Measurements from ENCODE around the gene NRAP. TPM values are rescaled to one million over a fixed set of nuclear protein-coding genes. Genes with fewer than 3 reads are reported as not detected.

NRAP gene
- total RNA-seq (2022) (0.05 and 0.09 TPM in 2 replicates), Bru-seq, nascent RNA (percentile 3 among the genes with signal in this experiment), BruChase-seq, experiment 1, labeled RNA remaining after a 2-hour chase (percentile 1 among the genes with signal in this experiment), BruChase-seq, experiment 2, labeled RNA remaining after a 6-hour chase (percentile 3 among the genes with signal in this experiment)
- long read RNA-seq = 0 reads

GRCh38 chr10:113663908-113664307, at the start of gene NRAP:
Gene NRAP (minus strand): TSS chr10:113664041. CDS start chr10:113663882, 159 bp downstream.
- no peaks in the 10 kb centered on the region for H3K9me3 ChIP-seq
- H3K4me1 ChIP-seq = peaks cover 3% of the 10 kb centered on the region; the same call in 1 of the 2 replicates
- no peaks in the 10 kb centered on the region for H3K27me3 Mint-ChIP-seq (ENCODE audit: insufficient read depth, unreplicated experiment)
- no peak for TF ChIP-seq CTCF (IDR thresholded peaks at IDR 0.05; ENCODE audit: insufficient read depth in 1 of 2, low read depth in 1 of 2, low read length in 1 of 2, severe bottlenecking in 1 of 2, unreplicated experiment in 1 of 2)
- intact Hi-C loops (cut with micrococcal nuclease; ENCODE audit: unreplicated experiment) = no loop called here
- no peak within 1 kb of the TSS for H3K4me3 ChIP-seq (ENCODE audit: low read depth, low read length)
- H3K4me3 Mint-ChIP-seq (ENCODE audit: unreplicated experiment) = no peak within 1 kb of the TSS
- ChIA-PET POLR2A (no interaction called here), CTCF (no interaction called here)
- no peaks in the 10 kb centered on the region for H3K36me3 ChIP-seq (ENCODE audit: control insufficient read depth, insufficient read depth, low read length)
- BruUV-seq (replicated peaks) = no TSS peak
- DNase-seq = no peak
- H3K27me3 ChIP-seq (replicated peaks; ENCODE audit: control insufficient read depth, insufficient read depth, low read length) = no peaks in the 10 kb centered on the region; the same call in 1 of the 2 replicates
- H3K4me1 Mint-ChIP-seq (ENCODE audit: low read depth, unreplicated experiment) = peaks cover 6% of the 10 kb centered on the region
- H3K27ac Mint-ChIP-seq (ENCODE audit: unreplicated experiment) = no peak within 1 kb of the TSS
- no peaks in the 10 kb centered on the region for H3K9me3 Mint-ChIP-seq (ENCODE audit: unreplicated experiment)
- H3K36me3 Mint-ChIP-seq (ENCODE audit: insufficient read depth, unreplicated experiment) = no peaks in the 10 kb centered on the region

- TF ChIP-seq CTCF (IDR thresholded peaks at IDR 0.05; ENCODE audit: insufficient read depth in 1 of 2, low read depth in 1 of 2, low read length in 1 of 2, severe bottlenecking in 1 of 2, unreplicated experiment in 1 of 2) = no peak
- H3K27me3 ChIP-seq (replicated peaks; ENCODE audit: control insufficient read depth, insufficient read depth, low read length) = no peaks in the 10 kb centered on the region
- intact Hi-C loops (cut with micrococcal nuclease; ENCODE audit: unreplicated experiment) = no loop called here
- ChIA-PET CTCF (no interaction called here), POLR2A (no interaction called here)
- H3K27ac Mint-ChIP-seq (ENCODE audit: unreplicated experiment) = no peak overlapping the region
- H3K36me3 ChIP-seq (ENCODE audit: control insufficient read depth, insufficient read depth, low read length) = no peaks in the 10 kb centered on the region
- no peaks in the 10 kb centered on the region for H3K9me3 Mint-ChIP-seq (ENCODE audit: unreplicated experiment)
- no peak overlapping the region for H3K4me3 Mint-ChIP-seq (ENCODE audit: unreplicated experiment)
- no peaks in the 10 kb centered on the region for H3K4me1 Mint-ChIP-seq (ENCODE audit: low read depth, unreplicated experiment)
- BruUV-seq (replicated peaks) = no TSS peak
- no peaks in the 10 kb centered on the region for H3K4me1 ChIP-seq
- no peaks in the 10 kb centered on the region for H3K9me3 ChIP-seq
- no peak for DNase-seq
- no peak overlapping the region for H3K4me3 ChIP-seq (ENCODE audit: low read depth, low read length)
- H3K36me3 Mint-ChIP-seq (ENCODE audit: insufficient read depth, unreplicated experiment) = peaks cover 6% of the 10 kb centered on the region
- no peaks in the 10 kb centered on the region for H3K27me3 Mint-ChIP-seq (ENCODE audit: insufficient read depth, unreplicated experiment)
Measured at GRCh38 chr10:113713640-113713982, 49.8 kb upstream of the NRAP start.

- H3K9me3 ChIP-seq = no peaks in the 10 kb centered on the region
- H3K36me3 ChIP-seq (ENCODE audit: control insufficient read depth, insufficient read depth, low read length) = no peaks in the 10 kb centered on the region
- no TSS peak for BruUV-seq (replicated peaks)
- H3K27me3 Mint-ChIP-seq (ENCODE audit: insufficient read depth, unreplicated experiment) = no peaks in the 10 kb centered on the region
- no peak for TF ChIP-seq CTCF (IDR thresholded peaks at IDR 0.05; ENCODE audit: insufficient read depth in 1 of 2, low read depth in 1 of 2, low read length in 1 of 2, severe bottlenecking in 1 of 2, unreplicated experiment in 1 of 2)
- no peak overlapping the region for H3K27ac Mint-ChIP-seq (ENCODE audit: unreplicated experiment)
- H3K4me3 Mint-ChIP-seq (ENCODE audit: unreplicated experiment) = no peak overlapping the region
- no peaks in the 10 kb centered on the region for H3K4me1 ChIP-seq
- no peak overlapping the region for H3K4me3 ChIP-seq (ENCODE audit: low read depth, low read length)
- no peaks in the 10 kb centered on the region for H3K9me3 Mint-ChIP-seq (ENCODE audit: unreplicated experiment)
- no peaks in the 10 kb centered on the region for H3K4me1 Mint-ChIP-seq (ENCODE audit: low read depth, unreplicated experiment)
- intact Hi-C loops (cut with micrococcal nuclease; ENCODE audit: unreplicated experiment) = no loop called here
- peaks cover 6% of the 10 kb centered on the region for H3K36me3 Mint-ChIP-seq (ENCODE audit: insufficient read depth, unreplicated experiment)
- CTCF ChIA-PET = no interaction called here
- DNase-seq = no peak
- POLR2A ChIA-PET = no interaction called here
- no peaks in the 10 kb centered on the region for H3K27me3 ChIP-seq (replicated peaks; ENCODE audit: control insufficient read depth, insufficient read depth, low read length)
Measured at GRCh38 chr10:113712755-113713639, 49.2 kb upstream of the NRAP start.

All from Caco-2 (cell line).